ENCODE data around the gene DCANP1.

Gene DCANP1

GRCh38 chr5:135442431-135443160 is 4.6 kb downstream of the DCANP1 start:
- DNase-seq (ENCODE audit: low read depth in 2 of 2, low spot score in 1 of 2), result no peak

GRCh38 chr5:135441919-135442318 is 5.2 kb downstream of the DCANP1 start:
- no peak for DNase-seq (ENCODE audit: low read depth in 2 of 2, low spot score in 1 of 2)

GRCh38 chr5:135441350-135441831 is 5.8 kb downstream of the DCANP1 start:
- no peak for DNase-seq (ENCODE audit: low read depth in 2 of 2, low spot score in 1 of 2)

GRCh38 chr5:135440916-135441315 is 6.2 kb downstream of the DCANP1 start:
- DNase-seq (ENCODE audit: low read depth in 2 of 2, low spot score in 1 of 2), result no peak

GRCh38 chr5:135439231-135440205 is 7.6 kb downstream of the DCANP1 start:
- no peak for DNase-seq (ENCODE audit: low read depth in 2 of 2, low spot score in 1 of 2)

GRCh38 chr5:135438636-135439221 is 8.4 kb downstream of the DCANP1 start:
- no peak for DNase-seq (ENCODE audit: low read depth in 2 of 2, low spot score in 1 of 2)

- no peak for DNase-seq (ENCODE audit: low read depth in 2 of 2, low spot score in 1 of 2)
These were observed 9.2 kb downstream of the DCANP1 start for GRCh38 chr5:135437796-135438560.

- DNase-seq (ENCODE audit: low read depth in 2 of 2, low spot score in 1 of 2), result no peak
These were observed 9.7 kb downstream of the DCANP1 start for GRCh38 chr5:135437422-135437795.

GRCh38 chr5:135436951-135437418 is 10.2 kb downstream of the DCANP1 start:
- DNase-seq (ENCODE audit: low read depth in 2 of 2, low spot score in 1 of 2), result no peak

- no peak for DNase-seq (ENCODE audit: low read depth in 2 of 2, low spot score in 1 of 2)
These were observed 11.4 kb downstream of the DCANP1 start for GRCh38 chr5:135435467-135436330.

GRCh38 chr5:135434591-135435466 is 12.3 kb downstream of the DCANP1 start:
- DNase-seq (ENCODE audit: low read depth in 2 of 2, low spot score in 1 of 2), result no peak

- no peak for DNase-seq (ENCODE audit: low read depth in 2 of 2, low spot score in 1 of 2)
These were observed 13.3 kb downstream of the DCANP1 start for GRCh38 chr5:135433681-135434426.

- DNase-seq (ENCODE audit: low read depth in 2 of 2, low spot score in 1 of 2), result no peak
These were observed 15.0 kb downstream of the DCANP1 start for GRCh38 chr5:135432113-135432512.

GRCh38 chr5:135430135-135430437 is 17.1 kb downstream of the DCANP1 start:
- no peak for DNase-seq (ENCODE audit: low read depth in 2 of 2, low spot score in 1 of 2)

GRCh38 chr5:135429301-135430134 is 17.6 kb downstream of the DCANP1 start:
- no peak for DNase-seq (ENCODE audit: low read depth in 2 of 2, low spot score in 1 of 2)

- DNase-seq (ENCODE audit: low read depth in 2 of 2, low spot score in 1 of 2), result no peak
These were observed 18.6 kb downstream of the DCANP1 start for GRCh38 chr5:135428586-135428985.
